HepG2 (cell line): ENCODE data around the gene DDX19B. TPM values are rescaled to one million over a fixed set of nuclear protein-coding genes. Genes with fewer than 3 reads are reported as not detected.

Experiments used
- KAT2B ChIP-seq: fragments of 150-350 bp; IDR thresholded peaks from 2 replicates; pipeline ENCODE4 v1.6.1; 2014; ENCODE audit warnings: low read depth, low read length, borderline replicate concordance
- MAFF ChIP-seq: IDR thresholded peaks from 2 replicates; pipeline ENCODE4 v1.6.1; 2011; ENCODE audit warnings: low read depth, low read length, improper control_type of control experiment
- PHF20 ChIP-seq: sonication (generic); formaldehyde crosslinking; IDR thresholded peaks from 2 replicates; pipeline ENCODE4 v1.5.0; 2020; ENCODE audit warnings: mild to moderate bottlenecking, missing genetic modification reagents
- ZFP36L1 ChIP-seq: sonication (generic); formaldehyde crosslinking; IDR thresholded peaks from 2 replicates; pipeline ENCODE4 v1.8.0; 2022; ENCODE audit warnings: mild to moderate bottlenecking, missing genetic modification reagents, moderate library complexity
- ZNF703 ChIP-seq: sonication (generic); formaldehyde crosslinking; IDR thresholded peaks from 2 replicates; pipeline ENCODE4 v1.5.1; 2020; ENCODE audit warnings: missing genetic modification reagents, mild to moderate bottlenecking, moderate library complexity, borderline replicate concordance
- ZNF772 ChIP-seq: sonication (generic); formaldehyde crosslinking; IDR thresholded peaks from 2 replicates; pipeline ENCODE4 v1.5.0; 2020; ENCODE audit warnings: mild to moderate bottlenecking, missing genetic modification reagents
- polyA plus RNA-seq, 8 experiments: library from polyadenylated mRNA; depleted of rRNA in 3 of 8; stranded (reverse) in 7 of 8; unstranded in 1 of 8; fragments of >200 nt; fragmentation: Illumina TruSeq in 4 of 8; extraction: Trizol in 4 of 8; gene quantifications; 2 replicates each; pipeline versions ENCODE4 v1.2.1 to v1.2.3, GENCODE V29; 2011 to 2016; ENCODE audit warnings: low read depth in 4 of 8, missing spikeins in 1 of 8, mixed read lengths in 1 of 8; ENCODE audit not compliant: insufficient read depth in 1 of 8
- total RNA-seq, 5 experiments: library from RNA; depleted of rRNA; stranded (reverse); fragments of >200 nt; fragmentation: Illumina TruSeq; extraction: Trizol; gene quantifications; 2 replicates each; pipeline ENCODE4 v1.2.3, GENCODE V29; 2016; ENCODE audit warnings: low read depth in 1 of 5
- TF ChIP-seq, protein P1 (sequence below): sonication (generic); formaldehyde crosslinking; IDR thresholded peaks from 2 replicates; pipeline ENCODE4 v1.4.0; 2020; ENCODE audit warnings: missing genetic modification reagents
- TF ChIP-seq, protein P2 (sequence below), 2 experiments: fragments of 450-650 bp in 1 of 2; sonication (generic) in 1 of 2; formaldehyde crosslinking in 1 of 2; IDR thresholded peaks; 2 replicates each; pipeline versions ENCODE4 v1.6.1 to v1.8.0; 2016 to 2022; ENCODE audit warnings: antibody characterized with exemption in 1 of 2, mild to moderate bottlenecking in 1 of 2, missing genetic modification reagents in 1 of 2
- TF ChIP-seq, protein P3 (sequence below): sonication (generic); formaldehyde crosslinking; IDR thresholded peaks from 2 replicates; pipeline ENCODE4 v1.5.1; 2020; ENCODE audit warnings: missing genetic modification reagents, mild to moderate bottlenecking, borderline replicate concordance
- TF ChIP-seq, protein P4 (sequence below): sonication (generic); formaldehyde crosslinking; IDR thresholded peaks from 2 replicates; pipeline ENCODE4 v1.4.0; 2020; ENCODE audit warnings: low read depth, mild to moderate bottlenecking, missing genetic modification reagents
- TF ChIP-seq, protein P5 (sequence below): sonication (generic); formaldehyde crosslinking; IDR thresholded peaks from 2 replicates; pipeline ENCODE4 v1.5.1; 2020; ENCODE audit warnings: missing genetic modification reagents, mild to moderate bottlenecking, borderline replicate concordance

Gene DDX19B
- total and polyA plus RNA-seq, 2 of the 13 experiments (the other 11 are each of a cell fraction or from before 2014, with no cell fraction given), result 36.2 to 40.0 TPM

DNA sequence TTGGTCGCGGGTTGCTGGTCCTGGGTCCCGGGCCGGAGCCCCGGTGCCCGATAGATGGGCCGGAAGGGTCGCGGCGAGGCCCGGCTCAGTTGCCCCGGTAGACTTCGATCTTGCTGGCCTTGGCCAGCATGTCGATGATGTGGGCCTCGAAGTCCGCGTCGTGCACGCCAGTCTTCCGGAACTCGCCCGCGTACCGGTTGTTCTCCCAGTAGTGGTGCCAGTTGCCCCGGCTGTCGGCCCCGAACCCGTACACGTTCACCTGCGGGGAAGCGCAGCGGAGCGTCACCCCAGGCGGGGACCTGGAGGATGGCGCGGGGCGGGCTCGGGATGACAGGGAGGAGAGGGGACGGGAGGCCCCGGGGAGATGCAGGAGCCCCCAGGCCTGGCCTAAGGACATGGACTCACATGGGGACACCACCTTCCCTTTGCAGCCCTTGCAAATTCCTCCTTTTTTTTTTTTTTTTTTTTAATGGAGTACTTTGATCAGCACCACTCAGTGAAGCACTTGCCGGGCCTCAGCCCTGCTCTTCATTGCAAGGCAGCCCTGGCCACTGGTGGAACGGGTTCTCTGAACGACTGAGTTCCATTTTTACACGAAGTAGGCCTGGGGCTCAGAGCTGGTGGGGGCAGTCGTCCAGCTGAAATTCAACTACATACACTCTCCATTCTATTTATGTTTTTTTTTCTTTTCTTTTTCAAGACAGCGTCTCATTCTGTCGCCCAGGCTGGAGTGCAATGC, 82.8 kb downstream of the DDX19B start (continued):
- TF ChIP-seq, protein P1, sequence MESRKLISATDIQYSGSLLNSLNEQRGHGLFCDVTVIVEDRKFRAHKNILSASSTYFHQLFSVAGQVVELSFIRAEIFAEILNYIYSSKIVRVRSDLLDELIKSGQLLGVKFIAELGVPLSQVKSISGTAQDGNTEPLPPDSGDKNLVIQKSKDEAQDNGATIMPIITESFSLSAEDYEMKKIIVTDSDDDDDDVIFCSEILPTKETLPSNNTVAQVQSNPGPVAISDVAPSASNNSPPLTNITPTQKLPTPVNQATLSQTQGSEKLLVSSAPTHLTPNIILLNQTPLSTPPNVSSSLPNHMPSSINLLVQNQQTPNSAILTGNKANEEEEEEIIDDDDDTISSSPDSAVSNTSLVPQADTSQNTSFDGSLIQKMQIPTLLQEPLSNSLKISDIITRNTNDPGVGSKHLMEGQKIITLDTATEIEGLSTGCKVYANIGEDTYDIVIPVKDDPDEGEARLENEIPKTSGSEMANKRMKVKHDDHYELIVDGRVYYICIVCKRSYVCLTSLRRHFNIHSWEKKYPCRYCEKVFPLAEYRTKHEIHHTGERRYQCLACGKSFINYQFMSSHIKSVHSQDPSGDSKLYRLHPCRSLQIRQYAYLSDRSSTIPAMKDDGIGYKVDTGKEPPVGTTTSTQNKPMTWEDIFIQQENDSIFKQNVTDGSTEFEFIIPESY (CRISPR knock-in tag), result peak; percentile 61; the same call in 1 of the 2 replicates
- TF ChIP-seq ZNF772 (CRISPR knock-in tag) (peak; percentile 76), MAFF (no peak), KAT2B (no peak), ZNF703 (CRISPR knock-in tag) (peak; percentile 3; the same call in 1 of the 2 replicates), ZFP36L1 (CRISPR knock-in tag) (peak; percentile 17; the same call in 1 of the 2 replicates), PHF20 (CRISPR knock-in tag) (0 out of 2 replicates have a peak, but pooled peaks have one; percentile 49)
- TF ChIP-seq, protein P2, sequence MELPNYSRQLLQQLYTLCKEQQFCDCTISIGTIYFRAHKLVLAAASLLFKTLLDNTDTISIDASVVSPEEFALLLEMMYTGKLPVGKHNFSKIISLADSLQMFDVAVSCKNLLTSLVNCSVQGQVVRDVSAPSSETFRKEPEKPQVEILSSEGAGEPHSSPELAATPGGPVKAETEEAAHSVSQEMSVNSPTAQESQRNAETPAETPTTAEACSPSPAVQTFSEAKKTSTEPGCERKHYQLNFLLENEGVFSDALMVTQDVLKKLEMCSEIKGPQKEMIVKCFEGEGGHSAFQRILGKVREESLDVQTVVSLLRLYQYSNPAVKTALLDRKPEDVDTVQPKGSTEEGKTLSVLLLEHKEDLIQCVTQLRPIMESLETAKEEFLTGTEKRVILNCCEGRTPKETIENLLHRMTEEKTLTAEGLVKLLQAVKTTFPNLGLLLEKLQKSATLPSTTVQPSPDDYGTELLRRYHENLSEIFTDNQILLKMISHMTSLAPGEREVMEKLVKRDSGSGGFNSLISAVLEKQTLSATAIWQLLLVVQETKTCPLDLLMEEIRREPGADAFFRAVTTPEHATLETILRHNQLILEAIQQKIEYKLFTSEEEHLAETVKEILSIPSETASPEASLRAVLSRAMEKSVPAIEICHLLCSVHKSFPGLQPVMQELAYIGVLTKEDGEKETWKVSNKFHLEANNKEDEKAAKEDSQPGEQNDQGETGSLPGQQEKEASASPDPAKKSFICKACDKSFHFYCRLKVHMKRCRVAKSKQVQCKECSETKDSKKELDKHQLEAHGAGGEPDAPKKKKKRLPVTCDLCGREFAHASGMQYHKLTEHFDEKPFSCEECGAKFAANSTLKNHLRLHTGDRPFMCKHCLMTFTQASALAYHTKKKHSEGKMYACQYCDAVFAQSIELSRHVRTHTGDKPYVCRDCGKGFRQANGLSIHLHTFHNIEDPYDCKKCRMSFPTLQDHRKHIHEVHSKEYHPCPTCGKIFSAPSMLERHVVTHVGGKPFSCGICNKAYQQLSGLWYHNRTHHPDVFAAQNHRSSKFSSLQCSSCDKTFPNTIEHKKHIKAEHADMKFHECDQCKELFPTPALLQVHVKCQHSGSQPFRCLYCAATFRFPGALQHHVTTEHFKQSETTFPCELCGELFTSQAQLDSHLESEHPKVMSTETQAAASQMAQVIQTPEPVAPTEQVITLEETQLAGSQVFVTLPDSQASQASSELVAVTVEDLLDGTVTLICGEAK (IDR thresholded peaks at IDR 0.05), result no peak
- TF ChIP-seq, protein P2 (CRISPR knock-in tag; IDR thresholded peaks at IDR 0.05), result no peak; the same call in 1 of the 2 replicates
- TF ChIP-seq, protein P3, sequence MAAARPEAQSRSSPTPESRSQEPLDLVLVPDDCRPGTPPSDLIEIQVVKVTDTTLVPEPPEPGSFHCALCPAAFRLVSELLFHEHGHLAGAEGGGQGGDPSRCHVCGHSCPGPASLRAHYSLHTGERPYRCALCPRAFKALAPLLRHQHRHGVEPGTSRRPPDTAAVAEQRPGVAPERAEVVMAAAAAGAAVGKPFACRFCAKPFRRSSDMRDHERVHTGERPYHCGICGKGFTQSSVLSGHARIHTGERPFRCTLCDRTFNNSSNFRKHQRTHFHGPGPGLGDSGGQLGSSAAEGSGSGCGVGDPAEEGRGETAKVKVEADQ (CRISPR knock-in tag), result 0 out of 2 replicates have a peak, but pooled peaks have one; percentile 0
- TF ChIP-seq, protein P4, sequence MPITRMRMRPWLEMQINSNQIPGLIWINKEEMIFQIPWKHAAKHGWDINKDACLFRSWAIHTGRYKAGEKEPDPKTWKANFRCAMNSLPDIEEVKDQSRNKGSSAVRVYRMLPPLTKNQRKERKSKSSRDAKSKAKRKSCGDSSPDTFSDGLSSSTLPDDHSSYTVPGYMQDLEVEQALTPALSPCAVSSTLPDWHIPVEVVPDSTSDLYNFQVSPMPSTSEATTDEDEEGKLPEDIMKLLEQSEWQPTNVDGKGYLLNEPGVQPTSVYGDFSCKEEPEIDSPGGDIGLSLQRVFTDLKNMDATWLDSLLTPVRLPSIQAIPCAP (CRISPR knock-in tag), result no peak
- TF ChIP-seq, protein P5, sequence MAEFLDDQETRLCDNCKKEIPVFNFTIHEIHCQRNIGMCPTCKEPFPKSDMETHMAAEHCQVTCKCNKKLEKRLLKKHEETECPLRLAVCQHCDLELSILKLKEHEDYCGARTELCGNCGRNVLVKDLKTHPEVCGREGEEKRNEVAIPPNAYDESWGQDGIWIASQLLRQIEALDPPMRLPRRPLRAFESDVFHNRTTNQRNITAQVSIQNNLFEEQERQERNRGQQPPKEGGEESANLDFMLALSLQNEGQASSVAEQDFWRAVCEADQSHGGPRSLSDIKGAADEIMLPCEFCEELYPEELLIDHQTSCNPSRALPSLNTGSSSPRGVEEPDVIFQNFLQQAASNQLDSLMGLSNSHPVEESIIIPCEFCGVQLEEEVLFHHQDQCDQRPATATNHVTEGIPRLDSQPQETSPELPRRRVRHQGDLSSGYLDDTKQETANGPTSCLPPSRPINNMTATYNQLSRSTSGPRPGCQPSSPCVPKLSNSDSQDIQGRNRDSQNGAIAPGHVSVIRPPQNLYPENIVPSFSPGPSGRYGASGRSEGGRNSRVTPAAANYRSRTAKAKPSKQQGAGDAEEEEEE, result no peak
